MM.1S (cell line): Measurements from ENCODE around the gene MEGF9.
"Not testable (repeated sequence)": the region's sequence is repeated elsewhere in the genome, so short reads cannot be mapped to it uniquely, and the experiment has no call there.

Source experiments
- DNase-seq: peaks from one replicate; pipeline ENCODE4 v3.0.0-alpha.2; 2015
- H2AFZ ChIP-seq: fragments of 300-600 bp; sonication (generic); 2 replicates; pipeline ENCODE4 v1.6.0; 2016; ENCODE audit warnings: antibody characterized with exemption, low read length
- H3F3A ChIP-seq: fragments of 300-600 bp; sonication (generic); 2 replicates; pipeline ENCODE4 v1.6.1; 2016; ENCODE audit warnings: mild to moderate bottlenecking, antibody characterized with exemption, low read length, moderate library complexity, mixed read lengths; ENCODE audit not compliant: insufficient read depth
- H3K27ac ChIP-seq: fragments of 300-600 bp; sonication (generic); 2 replicates; pipeline ENCODE4 v1.5.1; 2016; ENCODE audit warnings: mild to moderate bottlenecking, low read length
- H3K27me3 ChIP-seq: fragments of 300-600 bp; sonication (generic); replicated peaks from 2 replicates; pipeline ENCODE4 v1.6.0; 2016; ENCODE audit warnings: low read length; ENCODE audit not compliant: insufficient read depth
- H3K36me3 ChIP-seq: fragments of 300-600 bp; sonication (generic); replicated peaks from 2 replicates; pipeline ENCODE4 v1.6.1; 2016; ENCODE audit warnings: mild to moderate bottlenecking, low read length, mixed read lengths; ENCODE audit not compliant: insufficient read depth
- H3K4me1 ChIP-seq: fragments of 300-600 bp; sonication (generic); 2 replicates; pipeline ENCODE4 v1.6.1; 2016; ENCODE audit warnings: low read length, mixed read lengths
- H3K4me2 ChIP-seq: fragments of 300-600 bp; sonication (generic); 2 replicates; pipeline ENCODE4 v1.6.0; 2016; ENCODE audit warnings: low read depth, low read length
- H3K4me3 ChIP-seq: fragments of 300-600 bp; sonication (generic); 2 replicates; pipeline ENCODE4 v1.5.1; 2016; ENCODE audit warnings: low read length, mixed read lengths
- H3K79me2 ChIP-seq: fragments of 300-600 bp; sonication (generic); 2 replicates; pipeline ENCODE4 v1.6.1; 2016; ENCODE audit warnings: mixed run types, low read length, mixed read lengths
- H3K9ac ChIP-seq: fragments of 300-600 bp; sonication (generic); 2 replicates; pipeline ENCODE4 v1.6.1; 2016; ENCODE audit warnings: low read length, mixed read lengths
- H3K9me2 ChIP-seq: fragments of 300-600 bp; sonication (generic); replicated peaks from 2 replicates; pipeline ENCODE4 v1.6.1; 2016; ENCODE audit warnings: mild to moderate bottlenecking, low read length, mixed read lengths; ENCODE audit not compliant: insufficient read depth
- H3K9me3 ChIP-seq: fragments of 300-600 bp; sonication (generic); replicated peaks from 2 replicates; pipeline ENCODE4 v1.6.1; 2016; ENCODE audit warnings: mild to moderate bottlenecking, low read length, mixed read lengths; ENCODE audit not compliant: insufficient read depth
- H4K20me1 ChIP-seq: fragments of 300-600 bp; sonication (generic); 2 replicates; pipeline ENCODE4 v1.6.1; 2016; ENCODE audit warnings: mild to moderate bottlenecking, low read length, moderate library complexity, mixed read lengths; ENCODE audit not compliant: insufficient read depth
- CTCF ChIP-seq: fragments of 300-600 bp; sonication (generic); IDR thresholded peaks from 2 replicates; pipeline ENCODE4 v1.5.1; 2016; ENCODE audit warnings: antibody characterized with exemption, low read length, mixed read lengths
- EZH2 ChIP-seq: fragments of 300-600 bp; sonication (generic); optimal IDR thresholded peaks from 2 replicates; pipeline ENCODE3; 2017; ENCODE audit warnings: low read depth, mild to moderate bottlenecking, antibody characterized with exemption, low read length, mixed read lengths
- EZH2phosphoT487 ChIP-seq: fragments of 300-600 bp; sonication (generic); IDR thresholded peaks from 2 replicates; pipeline ENCODE4 v1.6.1; 2018; ENCODE audit warnings: antibody characterized with exemption, low read length

MEGF9 gene

GRCh38 chr9:120556775-120557174 lies 157.5 kb downstream of the MEGF9 start:
- H3K4me3 ChIP-seq: no peak overlapping the region
- no peak overlapping the region for H3K4me2 ChIP-seq
- no peaks in the 10 kb centered on the region for H3K9me3 ChIP-seq
- DNase-seq: no peak
- no peaks in the 10 kb centered on the region for H3K4me1 ChIP-seq
- H3F3A ChIP-seq: no peaks in the 10 kb centered on the region
- H3K9me2 ChIP-seq: no peaks in the 10 kb centered on the region
- no peaks in the 10 kb centered on the region for H4K20me1 ChIP-seq
- TF ChIP-seq EZH2phosphoT487 (no peak), CTCF (no peak), EZH2 (no peak)
- H3K27me3 ChIP-seq: no peaks in the 10 kb centered on the region
- H3K79me2 ChIP-seq: peaks cover 69% of the 10 kb centered on the region
- H3K36me3 ChIP-seq: peaks cover 3% of the 10 kb centered on the region; the same call in 1 of the 2 replicates
- H2AFZ ChIP-seq: no peak overlapping the region
- H3K9ac ChIP-seq: no peak overlapping the region
- H3K27ac ChIP-seq: no peak overlapping the region

DNA sequence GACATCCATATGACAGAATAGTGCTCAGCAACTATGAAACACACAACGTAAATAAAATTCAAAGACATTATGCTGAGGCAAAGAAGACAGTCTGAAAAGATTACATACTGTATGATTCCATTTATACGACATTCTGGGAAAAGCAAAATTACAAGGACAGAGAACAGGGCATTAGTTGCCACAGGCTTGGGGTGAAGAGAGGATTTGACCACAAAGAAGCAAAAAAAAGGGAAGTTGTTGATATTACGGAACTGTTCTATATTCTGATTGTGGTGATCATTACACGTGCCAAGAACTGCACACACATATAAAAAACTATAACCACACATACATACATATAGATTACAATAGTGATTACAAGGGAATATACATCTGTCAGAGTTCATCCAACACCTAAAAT lies 158.4 kb downstream of the MEGF9 start:
- no peak for DNase-seq
- TF ChIP-seq EZH2phosphoT487 (no peak), CTCF (no peak), EZH2 (no peak)
- Histone ChIP-seq H4K20me1 (no peaks in the 10 kb centered on the region), H3K9me2 (no peaks in the 10 kb centered on the region), H3K4me1 (0 out of 2 replicates have a peak, but pooled peaks cover 4% of the 10 kb centered on the region), H3K4me2 (no peak overlapping the region), H3K27me3 (no peaks in the 10 kb centered on the region), H3F3A (no peaks in the 10 kb centered on the region), H3K79me2 (peaks cover 69% of the 10 kb centered on the region), H3K9ac (no peak overlapping the region), H3K4me3 (no peak overlapping the region), H2AFZ (no peak overlapping the region), H3K36me3 (peaks cover 3% of the 10 kb centered on the region; the same call in 1 of the 2 replicates), H3K9me3 (no peaks in the 10 kb centered on the region), H3K27ac (no peak overlapping the region)

DNA sequence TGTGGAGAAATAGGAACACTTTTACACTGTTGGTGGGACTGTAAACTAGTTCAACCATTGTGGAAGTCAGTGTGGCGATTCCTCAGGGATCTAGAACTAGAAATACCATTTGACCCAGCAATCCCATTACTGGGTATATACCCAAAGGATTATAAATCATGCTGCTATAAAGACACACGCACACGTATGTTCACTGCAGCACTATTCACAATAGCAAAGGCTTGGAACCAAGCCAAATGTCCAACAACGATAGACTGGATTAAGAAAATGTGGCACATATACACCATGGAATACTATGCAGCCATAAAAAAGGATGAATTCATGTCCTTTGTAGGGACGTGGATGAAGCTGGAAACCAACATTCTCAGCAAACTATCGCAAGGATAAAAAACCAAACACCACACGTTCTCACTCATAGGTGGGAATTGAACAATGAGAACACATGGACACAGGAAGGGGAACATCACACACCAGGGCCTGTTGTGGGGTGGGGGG lies 162.0 kb downstream of the MEGF9 start:
- DNase-seq, H3K9ac ChIP-seq, H3K27ac ChIP-seq: not testable (repeated sequence)

More for the DNA sequence above, 162.0 kb downstream of the MEGF9 start:
- H4K20me1 ChIP-seq, H3K9me2 ChIP-seq, H2AFZ ChIP-seq, H3K4me2 ChIP-seq, H3K9me3 ChIP-seq, H3K4me3 ChIP-seq, H3K27me3 ChIP-seq, H3F3A ChIP-seq, H3K4me1 ChIP-seq: not testable (repeated sequence)
- peaks cover 73% of the 10 kb centered on the region for H3K79me2 ChIP-seq
- H3K36me3 ChIP-seq: peaks cover 16% of the 10 kb centered on the region
